Stimulated activated CD8-positive, alpha-beta memory T cell treated with anti-CD3 and anti-CD28 coated beads, Interleukin-12 subunit alpha, Interleukin-12 subunit beta, amount 100 ng/mL, for 1 hour (primary cell): ENCODE data around the gene ZBTB1.
"Not testable (repeated sequence)": the region's sequence is repeated elsewhere in the genome, so short reads cannot be mapped to it uniquely, and the experiment has no call there.

Experiments used
- DNase-seq: peaks from one replicate; pipeline ENCODE4 v3.0.0-alpha.2; 2020; ENCODE audit warnings: low read depth

ZBTB1 gene

DNA sequence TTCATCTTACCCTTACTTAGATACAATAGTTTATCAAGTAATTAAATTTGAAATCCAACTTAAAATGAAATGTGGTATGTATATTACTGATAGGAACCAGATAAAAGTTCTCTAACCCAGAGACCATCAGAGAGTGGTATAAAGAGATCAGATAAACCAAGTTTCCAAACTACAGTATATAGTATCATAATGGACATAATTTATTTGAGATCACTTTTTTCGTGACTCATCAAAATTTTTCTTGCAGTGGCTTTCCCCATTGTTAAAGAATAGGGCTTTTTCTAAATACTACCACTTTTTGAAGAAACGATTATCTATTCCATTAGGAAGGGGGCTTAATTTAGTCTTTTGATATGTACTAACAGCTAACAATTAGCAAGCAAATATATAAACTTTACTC is 20.8 kb downstream of the ZBTB1 start:
- DNase-seq: no peak

DNA sequence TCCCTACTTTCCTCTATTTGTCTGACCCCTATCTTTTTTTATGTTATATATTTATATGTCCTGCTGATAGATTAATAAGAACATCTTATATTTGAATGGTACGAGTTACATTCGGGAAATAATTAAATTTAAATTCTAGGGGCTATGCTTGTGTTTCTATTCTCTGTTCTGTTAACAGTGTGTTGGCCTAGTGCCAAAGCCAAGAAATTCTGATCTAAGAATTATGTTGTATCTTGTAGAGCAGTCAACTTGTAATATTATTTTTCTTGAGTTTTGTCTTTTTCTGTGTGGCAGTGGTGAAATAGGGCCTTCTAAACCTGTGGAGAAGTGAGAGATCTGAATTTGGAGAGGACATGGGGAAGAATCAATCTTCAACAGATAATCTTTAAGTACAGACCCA is 27.0 kb downstream of the ZBTB1 start:
- DNase-seq: no peak

DNA sequence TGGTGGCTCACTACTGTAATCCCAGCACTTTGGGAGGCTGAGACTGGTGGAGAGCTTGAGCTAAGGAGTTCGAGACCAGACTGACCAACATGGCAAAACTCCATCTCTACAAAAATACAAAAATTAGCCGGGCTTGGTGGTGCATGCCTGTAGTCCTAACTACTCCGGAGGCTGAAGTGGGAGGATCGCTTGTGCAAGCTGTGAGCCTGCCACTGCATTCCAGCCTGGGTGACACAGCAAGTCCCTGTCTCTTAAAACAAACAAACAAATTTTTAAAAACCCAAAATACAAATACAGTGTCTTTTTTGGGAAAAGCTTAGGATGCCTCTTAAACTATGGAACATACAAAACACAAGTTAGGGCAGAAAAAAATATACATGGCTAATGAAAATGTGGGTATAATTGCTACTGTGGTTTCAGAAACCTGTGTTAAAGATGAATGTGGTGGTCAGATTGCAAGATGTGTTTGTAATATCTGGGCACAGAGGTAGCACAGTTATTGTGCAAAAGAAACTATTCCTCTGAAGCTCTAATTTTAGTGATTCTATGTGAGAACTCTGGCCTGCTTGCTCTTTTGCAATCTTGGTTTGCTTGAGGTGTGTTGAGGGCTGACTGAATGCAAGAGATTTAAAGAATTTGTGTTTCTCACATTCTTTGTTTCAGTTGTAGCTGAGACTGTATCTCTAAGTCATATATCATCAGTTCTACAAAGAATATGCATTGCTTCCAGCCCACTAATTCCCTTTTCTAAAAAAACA is 32.1 kb downstream of the ZBTB1 start:
- no peak for DNase-seq

DNA sequence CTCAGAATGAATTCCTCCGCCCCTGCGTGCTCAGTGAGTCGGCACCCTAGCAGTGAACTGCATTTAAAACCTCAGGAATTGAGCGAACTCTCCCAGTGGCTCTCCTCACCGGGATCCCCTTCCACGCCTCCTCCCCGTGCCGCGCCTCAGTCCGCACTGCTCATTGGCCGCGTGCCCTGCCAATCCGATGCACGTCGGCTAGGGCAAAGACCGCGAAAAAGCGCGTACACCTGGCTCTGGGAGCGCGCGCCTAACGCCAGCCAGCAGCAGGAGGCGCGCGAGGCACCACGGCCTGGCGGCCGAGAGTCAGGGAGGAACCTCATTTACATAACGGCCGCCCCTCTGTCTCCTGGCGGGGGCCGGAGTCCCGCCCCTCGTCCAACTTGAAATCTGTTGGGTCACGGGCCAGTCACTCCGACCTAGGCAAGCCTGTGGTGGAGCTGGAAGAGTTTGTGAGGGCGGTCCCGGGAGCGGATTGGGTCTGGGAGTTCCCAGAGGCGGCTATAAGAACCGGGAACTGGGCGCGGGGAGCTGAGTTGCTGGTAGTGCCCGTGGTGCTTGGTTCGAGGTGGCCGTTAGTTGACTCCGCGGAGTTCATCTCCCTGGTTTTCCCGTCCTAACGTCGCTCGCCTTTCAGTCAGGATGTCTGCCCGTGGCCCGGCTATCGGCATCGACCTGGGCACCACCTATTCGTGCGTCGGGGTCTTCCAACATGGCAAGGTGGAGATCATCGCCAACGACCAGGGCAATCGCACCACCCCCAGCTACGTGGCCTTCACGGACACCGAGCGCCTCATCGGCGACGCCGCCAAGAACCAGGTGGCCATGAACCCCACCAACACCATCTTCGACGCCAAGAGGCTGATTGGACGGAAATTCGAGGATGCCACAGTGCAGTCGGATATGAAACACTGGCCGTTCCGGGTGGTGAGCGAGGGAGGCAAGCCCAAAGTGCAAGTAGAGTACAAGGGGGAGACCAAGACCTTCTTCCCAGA is 35.9 kb downstream of the ZBTB1 start, which contains the start of gene HSPA2:
TSS of gene HSPA2 (plus strand) at position 534 of the 995 bp plus-strand sequence. CDS start at position 643, 109 bp downstream.
- peak; percentile 85 for DNase-seq

DNA sequence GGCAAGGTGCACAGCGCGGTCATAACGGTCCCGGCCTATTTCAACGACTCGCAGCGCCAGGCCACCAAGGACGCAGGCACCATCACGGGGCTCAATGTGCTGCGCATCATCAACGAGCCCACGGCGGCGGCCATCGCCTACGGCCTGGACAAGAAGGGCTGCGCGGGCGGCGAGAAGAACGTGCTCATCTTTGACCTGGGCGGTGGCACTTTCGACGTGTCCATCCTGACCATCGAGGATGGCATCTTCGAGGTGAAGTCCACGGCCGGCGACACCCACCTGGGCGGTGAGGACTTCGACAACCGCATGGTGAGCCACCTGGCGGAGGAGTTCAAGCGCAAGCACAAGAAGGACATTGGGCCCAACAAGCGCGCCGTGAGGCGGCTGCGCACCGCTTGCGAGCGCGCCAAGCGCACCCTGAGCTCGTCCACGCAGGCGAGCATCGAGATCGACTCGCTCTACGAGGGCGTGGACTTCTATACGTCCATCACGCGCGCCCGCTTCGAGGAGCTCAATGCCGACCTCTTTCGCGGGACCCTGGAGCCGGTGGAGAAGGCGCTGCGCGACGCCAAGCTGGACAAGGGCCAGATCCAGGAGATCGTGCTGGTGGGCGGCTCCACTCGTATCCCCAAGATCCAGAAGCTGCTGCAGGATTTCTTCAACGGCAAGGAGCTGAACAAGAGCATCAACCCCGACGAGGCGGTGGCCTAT is 36.8 kb downstream of the ZBTB1 start:
- DNase-seq: no peak

DNA sequence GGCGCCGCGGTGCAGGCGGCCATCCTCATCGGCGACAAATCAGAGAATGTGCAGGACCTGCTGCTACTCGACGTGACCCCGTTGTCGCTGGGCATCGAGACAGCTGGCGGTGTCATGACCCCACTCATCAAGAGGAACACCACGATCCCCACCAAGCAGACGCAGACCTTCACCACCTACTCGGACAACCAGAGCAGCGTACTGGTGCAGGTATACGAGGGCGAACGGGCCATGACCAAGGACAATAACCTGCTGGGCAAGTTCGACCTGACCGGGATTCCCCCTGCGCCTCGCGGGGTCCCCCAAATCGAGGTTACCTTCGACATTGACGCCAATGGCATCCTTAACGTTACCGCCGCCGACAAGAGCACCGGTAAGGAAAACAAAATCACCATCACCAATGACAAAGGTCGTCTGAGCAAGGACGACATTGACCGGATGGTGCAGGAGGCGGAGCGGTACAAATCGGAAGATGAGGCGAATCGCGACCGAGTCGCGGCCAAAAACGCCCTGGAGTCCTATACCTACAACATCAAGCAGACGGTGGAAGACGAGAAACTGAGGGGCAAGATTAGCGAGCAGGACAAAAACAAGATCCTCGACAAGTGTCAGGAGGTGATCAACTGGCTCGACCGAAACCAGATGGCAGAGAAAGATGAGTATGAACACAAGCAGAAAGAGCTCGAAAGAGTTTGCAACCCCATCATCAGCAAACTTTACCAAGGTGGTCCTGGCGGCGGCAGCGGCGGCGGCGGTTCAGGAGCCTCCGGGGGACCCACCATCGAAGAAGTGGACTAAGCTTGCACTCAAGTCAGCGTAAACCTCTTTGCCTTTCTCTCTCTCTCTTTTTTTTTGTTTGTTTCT is 37.6 kb downstream of the ZBTB1 start:
- no peak for DNase-seq

DNA sequence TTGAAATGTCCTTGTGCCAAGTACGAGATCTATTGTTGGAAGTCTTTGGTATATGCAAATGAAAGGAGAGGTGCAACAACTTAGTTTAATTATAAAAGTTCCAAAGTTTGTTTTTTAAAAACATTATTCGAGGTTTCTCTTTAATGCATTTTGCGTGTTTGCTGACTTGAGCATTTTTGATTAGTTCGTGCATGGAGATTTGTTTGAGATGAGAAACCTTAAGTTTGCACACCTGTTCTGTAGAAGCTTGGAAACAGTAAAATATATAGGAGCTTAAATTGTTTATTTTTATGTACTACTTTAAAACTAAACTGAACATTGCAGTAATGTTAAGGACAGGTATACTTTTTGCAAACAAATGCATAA is 38.2 kb downstream of the ZBTB1 start:
- DNase-seq: no peak

DNA sequence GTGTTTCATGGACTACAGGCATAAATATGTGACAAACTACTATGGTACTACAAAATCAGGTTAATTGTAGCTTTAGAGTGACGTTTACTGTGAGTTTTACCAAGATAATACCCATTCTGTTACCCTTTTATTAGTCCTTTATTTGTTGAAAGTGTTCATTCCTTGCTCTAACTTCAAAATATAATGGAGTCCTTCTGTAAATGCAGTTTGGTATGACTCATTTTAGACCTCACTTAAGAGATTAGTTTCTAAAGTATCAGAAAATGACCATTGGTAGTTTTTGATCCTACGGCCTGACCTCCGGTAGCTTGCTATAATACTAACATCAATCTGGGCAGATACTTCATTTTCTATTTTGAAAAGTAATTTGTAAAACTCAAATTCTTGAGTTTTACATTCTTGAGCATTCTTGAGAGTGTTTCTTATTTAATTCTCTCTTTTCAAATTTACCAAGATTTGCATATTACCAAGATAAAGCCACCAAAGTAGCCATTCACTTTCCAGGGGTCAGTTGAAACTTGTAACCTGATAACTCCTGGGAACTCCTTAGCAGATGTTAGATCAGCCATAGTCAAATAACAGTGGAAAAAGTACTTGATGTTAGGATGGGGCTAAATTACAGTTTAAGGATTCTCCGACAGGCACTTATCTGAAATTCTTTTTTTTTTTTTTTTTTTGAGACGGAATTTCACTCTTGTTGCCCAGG is 40.2 kb downstream of the ZBTB1 start:
- no peak for DNase-seq

DNA sequence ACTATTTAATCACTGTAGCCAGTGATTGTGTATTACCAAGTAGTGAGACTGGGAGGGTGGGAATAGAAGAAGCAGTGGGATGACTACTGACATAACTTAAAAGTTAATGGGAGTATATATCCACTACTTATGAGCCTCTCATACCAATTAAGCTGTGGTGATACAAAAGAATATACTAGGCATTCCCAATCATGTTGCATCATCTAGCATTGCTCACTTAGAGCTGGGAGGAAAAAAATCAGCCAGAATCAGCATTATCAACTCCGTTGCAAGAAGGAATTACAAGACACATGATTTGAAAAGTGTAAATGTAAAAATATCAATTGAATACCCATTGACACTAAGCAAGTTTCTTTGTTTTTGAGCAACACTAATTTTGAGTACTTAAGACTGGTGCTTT is 44.4 kb downstream of the ZBTB1 start:
- DNase-seq: no peak

DNA sequence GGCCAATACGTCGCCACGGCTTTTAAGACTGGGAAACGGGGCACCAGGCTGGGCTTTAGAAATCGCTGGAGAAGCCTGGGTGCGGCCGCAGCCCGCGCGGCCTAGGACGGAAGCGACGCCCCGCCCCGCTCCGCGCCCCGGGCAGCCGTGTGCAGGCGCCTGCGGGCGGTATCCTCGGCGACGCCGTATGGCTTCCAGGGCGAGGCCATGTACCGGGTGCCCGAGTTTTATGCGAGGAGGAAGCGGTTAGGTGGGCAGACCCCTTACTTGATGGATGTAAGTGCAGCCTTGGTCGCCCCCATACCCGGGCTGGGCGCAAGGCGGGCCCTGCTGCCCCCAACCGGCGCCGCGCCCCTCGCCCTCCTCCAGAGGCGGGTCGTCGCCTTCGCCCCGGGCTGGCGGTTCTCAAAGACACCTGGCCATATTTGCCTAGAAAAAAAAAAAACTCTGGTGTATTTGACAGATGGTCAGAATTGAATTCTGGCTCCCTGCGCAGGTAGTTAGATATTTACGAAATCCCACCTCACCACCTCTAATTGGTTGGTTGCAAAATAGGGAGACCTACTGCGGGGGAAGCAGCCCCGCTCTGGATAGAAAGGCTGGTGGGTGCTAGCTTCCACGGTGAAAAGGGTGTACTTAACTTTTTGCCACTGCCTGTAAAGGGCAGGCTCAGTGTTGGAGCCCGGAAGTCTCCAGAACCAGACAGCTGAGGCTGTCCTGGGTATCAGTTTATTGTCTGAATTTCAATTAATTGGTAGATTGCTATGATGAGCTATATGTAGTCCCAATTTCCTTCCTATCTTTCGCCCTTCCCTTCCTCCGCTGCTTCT is 45.4 kb downstream of the ZBTB1 start, which contains the start of gene PPP1R36:
TSS of gene PPP1R36 (plus strand) at position 171 of the 830 bp plus-strand sequence. CDS start at position 208, 37 bp downstream.
- no peak for DNase-seq

DNA sequence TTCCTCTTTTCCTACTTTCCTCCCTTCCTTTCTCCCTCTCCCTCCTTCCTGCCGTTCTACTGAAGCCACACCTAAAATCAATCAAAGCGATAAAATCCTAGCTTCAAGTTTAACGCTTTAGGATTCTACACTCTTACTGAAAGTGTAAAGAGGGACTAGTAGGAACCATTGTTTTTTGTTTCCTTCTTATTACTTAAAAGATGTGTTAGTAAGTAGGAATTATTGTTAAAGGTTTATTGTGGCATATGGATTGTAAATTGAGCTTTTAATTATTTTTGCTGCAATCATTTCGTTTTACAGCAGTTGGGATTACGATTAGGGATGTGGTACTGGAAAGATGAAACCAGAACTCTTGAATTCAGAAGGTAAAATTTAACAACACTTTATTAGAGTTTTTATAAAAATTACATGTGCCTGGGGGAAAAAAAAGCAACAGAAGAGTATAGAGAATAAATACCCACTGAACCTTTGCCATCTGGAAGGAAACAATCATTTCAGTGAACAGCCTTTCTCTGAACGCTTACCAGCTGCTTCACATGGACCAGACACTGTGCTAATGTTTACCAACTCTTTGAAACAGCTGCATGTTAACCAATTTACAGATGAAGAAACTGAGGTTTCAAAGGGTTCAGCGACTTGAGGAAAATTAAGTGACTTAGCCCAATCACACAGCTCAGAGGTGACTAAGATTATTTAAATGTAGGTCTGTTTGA is 46.2 kb downstream of the ZBTB1 start:
- DNase-seq: no peak

DNA sequence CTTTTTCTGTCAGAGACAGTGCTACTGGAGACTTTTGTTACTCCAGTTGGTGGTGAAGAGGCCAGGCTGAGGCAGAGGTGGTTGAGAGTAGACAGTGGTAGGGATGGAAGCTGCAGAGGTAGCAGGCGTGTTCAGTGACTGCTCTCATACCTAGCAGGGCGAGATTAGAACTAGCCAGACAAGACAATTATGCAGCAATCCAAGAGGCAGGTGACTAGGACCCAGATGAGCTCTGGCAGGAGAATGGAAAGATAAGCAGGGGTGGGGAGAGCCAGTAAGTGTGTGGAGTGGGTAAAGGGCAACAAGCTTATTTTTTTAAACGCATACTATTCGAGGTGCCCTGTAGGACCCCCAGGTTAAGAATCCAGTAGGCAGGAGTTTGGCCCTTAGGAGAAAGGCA is 50.0 kb downstream of the ZBTB1 start:
- no peak for DNase-seq

DNA sequence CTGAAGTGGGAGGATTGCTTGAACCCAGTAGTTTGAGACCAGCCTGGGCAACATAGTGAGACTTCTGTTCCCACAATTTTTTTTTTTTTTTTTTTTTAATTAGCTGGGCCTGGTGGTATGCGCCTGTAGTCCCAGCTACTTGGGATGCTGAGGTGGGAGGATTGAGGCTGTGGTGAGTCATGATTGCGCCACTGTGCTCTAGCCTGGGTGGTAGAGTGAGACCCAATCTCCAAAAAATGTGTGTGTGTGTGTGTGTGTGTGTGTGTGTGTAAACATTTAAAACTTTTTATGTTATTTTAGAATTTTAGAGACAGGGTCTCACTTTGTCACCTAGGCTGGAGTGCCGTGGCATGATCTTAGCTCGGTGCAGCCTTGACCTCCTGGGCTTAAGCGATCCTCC is 52.0 kb downstream of the ZBTB1 start:
- no peak for DNase-seq

DNA sequence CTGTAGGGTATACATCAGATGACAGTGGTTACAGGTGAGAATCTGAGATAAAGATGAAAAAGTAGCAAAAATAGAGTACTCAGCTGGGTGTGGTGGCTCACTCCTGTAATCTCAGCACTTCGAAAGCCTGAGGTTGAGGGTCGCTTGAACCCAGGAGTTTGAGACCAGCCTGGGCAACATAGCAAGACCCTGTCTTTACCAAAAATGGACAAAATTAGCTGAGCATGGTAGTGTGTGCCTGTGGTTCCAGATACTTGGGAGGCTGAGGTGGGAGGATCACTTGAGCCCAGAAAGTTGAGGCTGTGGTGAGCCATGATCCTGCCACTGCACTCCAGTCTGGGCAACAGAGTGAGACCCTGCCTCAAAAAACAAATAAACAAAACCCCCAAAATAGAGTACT is 53.6 kb downstream of the ZBTB1 start:
- DNase-seq: not testable (repeated sequence)

DNA sequence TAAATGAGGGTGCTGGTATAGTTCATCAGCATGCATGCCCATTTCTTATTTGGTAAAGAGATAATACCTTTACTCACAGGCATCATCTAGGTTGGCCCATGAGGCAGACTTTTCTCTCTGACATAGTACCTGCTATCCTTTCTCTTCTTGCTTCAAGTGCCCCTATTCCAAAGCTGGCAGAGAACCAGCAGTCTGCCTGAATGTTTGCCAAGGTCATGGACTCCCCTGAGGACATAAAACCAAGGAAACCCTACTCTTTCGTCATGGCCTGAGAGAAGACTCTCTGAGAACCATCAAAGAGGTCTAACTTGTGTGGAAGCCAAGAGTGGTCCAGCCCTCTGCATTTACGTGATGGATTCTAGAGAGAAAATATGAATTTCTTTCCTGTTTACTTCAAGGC is 57.1 kb downstream of the ZBTB1 start:
- DNase-seq: no peak

DNA sequence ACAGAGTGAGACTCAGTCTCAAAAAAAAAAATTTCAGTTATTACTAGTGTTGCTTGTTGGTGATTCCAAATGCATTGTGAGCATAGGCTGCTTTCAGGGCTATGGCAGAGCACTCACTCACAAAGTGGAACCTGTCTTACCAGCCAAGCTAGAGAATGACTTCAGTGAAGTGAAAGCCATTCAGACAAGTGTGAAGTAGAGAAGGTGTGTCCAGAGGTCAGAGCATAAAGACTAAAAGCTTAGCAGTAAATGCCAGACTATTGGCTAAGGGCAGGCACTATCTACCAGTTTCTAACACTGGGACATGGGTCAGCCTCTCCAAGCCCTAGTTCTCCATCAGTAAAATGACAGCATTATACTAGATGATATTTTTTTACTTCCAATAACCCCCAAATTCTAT is 57.9 kb downstream of the ZBTB1 start:
- DNase-seq: no peak

DNA sequence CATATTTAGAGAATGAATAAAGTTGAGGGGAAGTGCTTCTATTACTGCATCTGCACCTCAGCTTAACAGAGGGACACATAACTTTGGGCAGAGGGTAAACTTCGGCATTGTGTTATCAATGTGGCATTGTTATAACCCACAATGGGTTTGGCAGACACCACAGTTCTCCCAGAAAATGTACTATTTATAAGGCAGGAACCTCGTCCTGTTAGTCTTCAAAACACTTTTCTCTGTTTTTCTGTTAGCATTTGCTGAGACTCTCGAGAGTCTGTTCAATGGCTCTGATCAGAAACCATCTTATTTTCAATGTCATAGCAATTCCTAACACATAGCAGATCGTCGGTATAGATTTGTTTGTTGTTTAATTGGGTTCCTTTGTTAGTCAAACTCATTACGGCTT is 59.1 kb downstream of the ZBTB1 start:
- no peak for DNase-seq

DNA sequence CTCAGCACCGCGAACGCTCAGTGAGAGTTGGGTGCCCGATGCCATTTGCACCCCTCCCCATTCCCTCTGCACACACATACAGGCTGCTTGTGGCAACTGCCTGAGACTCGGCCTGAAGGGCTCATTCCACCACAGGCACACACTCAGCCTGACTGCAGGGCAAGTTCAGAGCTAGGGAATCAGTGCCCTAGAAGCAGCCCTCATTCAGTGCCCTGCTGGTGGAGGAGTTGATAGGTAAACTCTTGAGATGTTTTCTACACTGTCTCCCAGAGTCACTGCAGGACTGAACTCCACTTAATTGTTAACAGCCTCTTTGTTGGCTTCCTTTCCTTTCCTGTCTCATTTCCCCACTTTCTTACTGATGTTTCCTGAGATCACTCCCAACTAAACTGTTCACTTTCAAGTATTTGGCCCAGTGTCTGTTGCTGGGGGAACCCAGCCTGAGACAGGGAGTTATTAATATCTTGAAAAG is 62.1 kb downstream of the ZBTB1 start:
- DNase-seq: no peak

DNA sequence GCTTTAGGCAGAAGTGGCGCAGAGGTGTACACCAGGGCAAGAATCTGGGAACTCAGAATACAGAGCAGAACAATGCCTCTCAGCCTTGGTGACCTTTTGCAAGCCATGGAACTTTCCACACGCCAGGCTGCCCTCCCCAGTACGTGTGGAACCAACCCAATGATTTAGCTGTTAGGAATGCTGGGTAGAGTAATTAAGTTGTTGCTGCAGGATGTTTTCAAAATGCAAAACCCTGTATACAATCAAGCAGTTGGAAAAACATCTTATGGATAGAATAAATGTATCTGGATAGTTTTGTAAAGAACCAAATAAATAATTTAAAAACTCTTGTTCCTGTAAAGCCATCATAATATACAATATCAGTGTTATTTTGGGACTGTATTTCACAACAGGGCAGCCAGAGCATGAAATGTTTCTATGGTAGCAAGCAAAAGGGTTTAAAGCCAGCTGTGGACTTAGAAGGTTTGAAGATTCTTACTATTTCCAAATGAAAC is 64.6 kb downstream of the ZBTB1 start:
- no peak for DNase-seq
